ENCODE measurements around the gene DDX24. TPM values are rescaled to one million over a fixed set of nuclear protein-coding genes. Genes with fewer than 3 reads are reported as not detected.

Gene DDX24
- total and polyA plus RNA-seq, 2 of the 8 experiments (the other 6 are each of a cell fraction or from before 2014, with no cell fraction given) = 89.0 to 201 TPM

DNA sequence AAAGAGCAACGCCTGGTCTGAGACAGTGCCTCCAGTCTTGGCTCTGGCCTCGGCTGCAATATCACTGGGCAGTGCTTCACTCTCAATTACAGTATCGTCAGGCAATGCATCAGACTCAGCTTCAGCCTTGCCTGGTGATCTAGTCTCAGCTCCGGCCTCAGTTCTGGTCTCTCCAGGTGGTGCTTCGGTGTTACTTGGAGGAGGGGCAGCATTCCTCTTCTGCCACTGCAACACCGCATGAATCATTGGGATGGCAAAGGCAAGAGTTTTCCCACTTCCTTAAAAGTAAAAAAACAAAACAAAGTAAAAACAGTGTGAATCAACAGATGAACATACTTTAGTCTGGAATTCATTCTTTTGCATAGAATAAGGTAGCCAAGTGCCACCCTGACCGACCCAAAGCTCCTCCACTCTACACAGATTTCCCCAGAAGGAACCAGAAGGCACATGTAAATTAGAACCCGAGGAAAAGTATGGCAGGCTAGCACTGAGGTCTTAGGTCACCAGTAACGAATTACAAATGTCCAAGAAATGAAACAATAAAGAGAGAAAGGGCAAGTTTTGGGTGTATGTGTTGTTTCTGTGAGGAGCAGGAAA is 18.6 kb downstream of the DDX24 start:
- Histone ChIP-seq H3K79me2 (ENCODE audit: control insufficient read depth in 1 of 2, insufficient read depth in 2 of 2, low read length in 2 of 2) (peaks cover 0 to 49% of the 10 kb centered on the region in 2 experiments; a peak in 2 of 4 replicates), H3K23me2 (ENCODE audit: low read depth, low read length) (no peaks in the 10 kb centered on the region; the same call in 1 of the 2 replicates), H3K79me1 (ENCODE audit: low read depth, low read length) (peaks cover 4% of the 10 kb centered on the region), H3K4me3 (ENCODE audit: extremely low read depth in 1 of 4, insufficient read depth in 2 of 4, low read depth in 3 of 4, low read length in 4 of 4) (no peak overlapping the region), H3K14ac (ENCODE audit: insufficient read length) (no peak overlapping the region), H3K4me2 (ENCODE audit: insufficient read depth in 1 of 2, low read depth in 2 of 2, low read length in 2 of 2) (no peak overlapping the region; a peak in 1 of 4 replicates), H2BK12ac (ENCODE audit: low read depth, low read length) (no peak overlapping the region), H3K4me1 (replicated peaks in 1 of 4; ENCODE audit: control insufficient read depth in 3 of 4, insufficient read depth in 4 of 4, low read length in 3 of 4) (peaks cover 0 to 7% (median 3%) of the 10 kb centered on the region in 4 experiments; a peak in 3 of 7 replicates), H3K18ac (ENCODE audit: extremely low read depth, low read length) (no peak overlapping the region; the same call in 1 of the 2 replicates), H3K56ac (replicated peaks; ENCODE audit: insufficient read length, low read depth, low read length) (no peak overlapping the region), H4K5ac (ENCODE audit: insufficient read length, low read depth, low read length) (no peak overlapping the region), H3K23ac (ENCODE audit: insufficient read length) (no peak overlapping the region), H2BK5ac (ENCODE audit: low read depth, low read length) (no peak overlapping the region), H2BK120ac (replicated peaks; ENCODE audit: low read depth, low read length) (no peak overlapping the region), H4K91ac (replicated peaks; ENCODE audit: insufficient read length, low read length) (no peak overlapping the region), H4K8ac (ENCODE audit: extremely low read depth, insufficient read depth, low read length) (no peak overlapping the region), H2AFZ (ENCODE audit: low read length) (no peak overlapping the region), H3K27me3 (replicated peaks in 1 of 4; ENCODE audit: control insufficient read depth in 3 of 4, extremely low read depth in 1 of 4, insufficient read depth in 3 of 4, low read length in 3 of 4) (no peaks in the 10 kb centered on the region), H3K27ac (ENCODE audit: low read depth, low read length) (no peak overlapping the region), H2AK5ac (ENCODE audit: low read depth, low read length) (no peak overlapping the region), H4K20me1 (replicated peaks in 1 of 2; ENCODE audit: control insufficient read depth in 1 of 2, insufficient read depth in 2 of 2, low read length in 2 of 2) (peaks cover 9 to 12% of the 10 kb centered on the region in 2 experiments), H2BK20ac (ENCODE audit: low read length) (no peak overlapping the region), H3K36me3 (ENCODE audit: control insufficient read depth in 2 of 4, insufficient read depth in 4 of 4, low read length in 3 of 4) (peaks cover 15 to 43% (median 38%) of the 10 kb centered on the region in 4 experiments), H3K9ac (replicated peaks in 1 of 4; ENCODE audit: extremely low read depth in 1 of 4, low read depth in 3 of 4, low read length in 3 of 4) (no peak overlapping the region), H3K9me3 (ENCODE audit: insufficient read depth in 2 of 2, low read depth in 1 of 2, low read length in 1 of 2) (no peaks in the 10 kb centered on the region), H3K4ac (replicated peaks; ENCODE audit: insufficient read length, low read depth, low read length) (no peak overlapping the region), H2BK15ac (ENCODE audit: low read length) (no peak overlapping the region)
- TF ChIP-seq ATF3 (IDR thresholded peaks at IDR 0.05; ENCODE audit: insufficient read depth, low read depth, low read length) (no peak), RBBP5 (IDR thresholded peaks at IDR 0.05; ENCODE audit: borderline replicate concordance, low read depth, low read length) (no peak), CEBPB (IDR thresholded peaks at IDR 0.05; ENCODE audit: low read depth, low read length) (no peak), RNF2 (IDR thresholded peaks at IDR 0.05; ENCODE audit: borderline replicate concordance, low read depth, low read length, missing control alignments, poor library complexity, severe bottlenecking) (no peak), GTF2F1 (IDR thresholded peaks at IDR 0.05; ENCODE audit: borderline replicate concordance, low read depth, low read length) (no peak), KDM4A (IDR thresholded peaks at IDR 0.05; ENCODE audit: low read depth, low read length, severe bottlenecking) (no peak), EZH2 (IDR thresholded peaks at IDR 0.05; ENCODE audit: low read depth, low read length, severe bottlenecking) (no peak)
- TF ChIP-seq, protein P1, sequence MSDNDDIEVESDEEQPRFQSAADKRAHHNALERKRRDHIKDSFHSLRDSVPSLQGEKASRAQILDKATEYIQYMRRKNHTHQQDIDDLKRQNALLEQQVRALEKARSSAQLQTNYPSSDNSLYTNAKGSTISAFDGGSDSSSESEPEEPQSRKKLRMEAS (IDR thresholded peaks at IDR 0.05) = no peak
- TF ChIP-seq, protein P2, sequence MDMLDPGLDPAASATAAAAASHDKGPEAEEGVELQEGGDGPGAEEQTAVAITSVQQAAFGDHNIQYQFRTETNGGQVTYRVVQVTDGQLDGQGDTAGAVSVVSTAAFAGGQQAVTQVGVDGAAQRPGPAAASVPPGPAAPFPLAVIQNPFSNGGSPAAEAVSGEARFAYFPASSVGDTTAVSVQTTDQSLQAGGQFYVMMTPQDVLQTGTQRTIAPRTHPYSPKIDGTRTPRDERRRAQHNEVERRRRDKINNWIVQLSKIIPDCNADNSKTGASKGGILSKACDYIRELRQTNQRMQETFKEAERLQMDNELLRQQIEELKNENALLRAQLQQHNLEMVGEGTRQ (IDR thresholded peaks at IDR 0.05; ENCODE audit: low read length) = no peak
- POLR2A ChIA-PET (ENCODE audit: partially characterized antibody) = no interaction called here
- 72% methylated on average over 9 of the region's 9 CpGs; no CpG with 5 or more reads in 1 of the 2 experiments for WGBS, 2 experiments (ENCODE audit: extremely low coverage in 1 of 2, insufficient coverage in 1 of 2, insufficient read length in 1 of 2, insufficient replicate concordance in 2 of 2, low coverage in 1 of 2, low lambda C conversion rate in 2 of 2, missing lambda C conversion rate in 1 of 2)
- no peak for DNase-seq (ENCODE audit: low read depth in 1 of 2, low spot score in 2 of 2)
- FAIRE-seq = no peak
- CTCF ChIA-PET (ENCODE audit: partially characterized antibody) = interaction anchor here (1.3 to 17.4 kb wide), 3 partner anchors 11 to 78 kb away, joined by 3 to 148 read pairs (median 16); no protein-coding TSS in a partner anchor
